Upper lobe of left lung (tissue), 6 donors: ENCODE results near the gene RAD23B. TPM values are rescaled to one million over a fixed set of nuclear protein-coding genes. Genes with fewer than 3 reads are reported as not detected.
A peak's percentile ranks its signal among the peaks of the same experiment; 100 is the strongest.

Experiments
- ATAC-seq, 2 donors: fragments of 200-7000 bp; cut with Tn5 transposase; one replicate each; pipeline ENCODE4 v1.9.1; 2022; ENCODE audit warnings: mild to moderate bottlenecking in 2 of 2, moderate library complexity in 2 of 2; ENCODE audit not compliant: low FRiP score in 2 of 2
- DNase-seq, 2 donors: peaks; one replicate each; pipeline ENCODE4 v3.0.0-alpha.2; 2019 to 2020
- H3K27ac ChIP-seq, 4 donors: fragments of 200-600 bp; sonication (generic); one replicate each; pipeline ENCODE4 v1.5.1; 2016 to 2019
- H3K27me3 ChIP-seq, 4 donors: fragments of 200-600 bp; sonication (generic); one replicate each; pipeline ENCODE4 v1.5.1; 2017 to 2019
- H3K36me3 ChIP-seq, 4 donors: fragments of 200-600 bp; sonication (generic); one replicate each; pipeline ENCODE4 v1.5.1; 2016 to 2019
- H3K4me1 ChIP-seq, 4 donors: fragments of 200-600 bp; sonication (generic); one replicate each; pipeline ENCODE4 v1.5.1; 2018 to 2019
- H3K4me3 ChIP-seq, 4 donors: fragments of 200-600 bp; sonication (generic); one replicate each; pipeline ENCODE4 v1.5.1; 2017 to 2019; ENCODE audit warnings: mild to moderate bottlenecking in 2 of 4, moderate library complexity in 1 of 4
- H3K9me3 ChIP-seq, 4 donors: fragments of 200-600 bp; sonication (generic); one replicate each; pipeline ENCODE4 v1.5.1; 2018 to 2019
- CTCF ChIP-seq, 6 experiments: fragments of 450-650 bp in 4 of 6; fragments of 200-600 bp in 2 of 6; sonication (generic) in 2 of 6; IDR thresholded peaks; one replicate each; pipeline ENCODE4 v1.5.1; 2016 to 2019; ENCODE audit warnings: antibody characterized with exemption in 6 of 6
- EP300 ChIP-seq, 4 donors: sonication (generic); formaldehyde crosslinking; IDR thresholded peaks; one replicate each; pipeline ENCODE4 v1.5.1; 2017; ENCODE audit warnings: antibody characterized with exemption in 4 of 4, control low read depth in 2 of 4
- POLR2A ChIP-seq, 4 donors: fragments of 450-650 bp; IDR thresholded peaks; one replicate each; pipeline ENCODE4 v1.5.1; 2016 to 2017; ENCODE audit warnings: antibody characterized with exemption in 4 of 4, mild to moderate bottlenecking in 2 of 4
- POLR2AphosphoS5 ChIP-seq, 2 donors: sonication (generic); formaldehyde crosslinking; IDR thresholded peaks; one replicate each; pipeline ENCODE4 v1.5.1; 2017; ENCODE audit warnings: antibody characterized with exemption in 2 of 2
- WGBS, 2 donors: methylation state at CpG; one replicate each; pipeline ENCODE4 v1.1.5; 2017 to 2018; 5-methylcytosine and 5-hydroxymethylcytosine counted together
- total RNA-seq, 6 donors: library from RNA; depleted of rRNA in 4 of 6; stranded (reverse); fragments of >200 nt in 4 of 6; gene quantifications; one replicate each; pipeline versions ENCODE4 v1.1.0 to v1.2.1, GENCODE V29; 2016 to 2021
- donor health status: DM: no; HTN: no; CAD: no; lungs with moderate emphysema.
- donor health status: DM: no; HTN: yes; CAD: no; lungs with severe emphysema.

The RAD23B gene
- total RNA-seq, 6 donors from 2014 or later = 33.5 to 107 (median 73.1) TPM

- H3K36me3 ChIP-seq = no peaks in the 10 kb centered on the region
- TF ChIP-seq POLR2AphosphoS5 (IDR thresholded peaks at IDR 0.05) (no peak), CTCF (IDR thresholded peaks at IDR 0.05) (no peak), POLR2A (IDR thresholded peaks at IDR 0.05) (no peak), EP300 (IDR thresholded peaks at IDR 0.05) (no peak)
- DNase-seq (no peak), ATAC-seq (no peak)
- H3K27ac ChIP-seq = no peak overlapping the region
- H3K27me3 ChIP-seq = no peaks in the 10 kb centered on the region
- peaks cover 0 to 17% (median 14%) of the 10 kb centered on the region in 4 donors for H3K4me1 ChIP-seq
- no peaks in the 10 kb centered on the region for H3K9me3 ChIP-seq
- no peak overlapping the region for H3K4me3 ChIP-seq
- 66 to 67% methylated on average over 4 of the region's 4 CpGs for WGBS, 2 donors
These were observed 9.4 kb upstream of the RAD23B start for GRCh38 chr9:107273634-107274033.

GRCh38 chr9:107274096-107274495, 9.0 kb upstream of the RAD23B start:
- no peaks in the 10 kb centered on the region for H3K9me3 ChIP-seq
- no peak for TF ChIP-seq EP300 (IDR thresholded peaks at IDR 0.05)
- no peak for TF ChIP-seq POLR2A (IDR thresholded peaks at IDR 0.05)
- TF ChIP-seq CTCF (IDR thresholded peaks at IDR 0.05) = no peak
- TF ChIP-seq POLR2AphosphoS5 (IDR thresholded peaks at IDR 0.05) = no peak
- WGBS, 2 donors = 50 to 58% methylated on average over 1 of the region's 1 CpG
- H3K4me1 ChIP-seq = peaks cover 0 to 17% (median 14%) of the 10 kb centered on the region in 4 donors
- no peaks in the 10 kb centered on the region for H3K27me3 ChIP-seq
- H3K4me3 ChIP-seq = no peak overlapping the region
- DNase-seq = no peak
- H3K36me3 ChIP-seq = no peaks in the 10 kb centered on the region
- no peak overlapping the region for H3K27ac ChIP-seq
- no peak for ATAC-seq

GRCh38 chr9:107274953-107275422, 8.1 kb upstream of the RAD23B start:
- H3K4me3 ChIP-seq = no peak overlapping the region
- 54 to 62% methylated on average over 4 of the region's 4 CpGs for WGBS, 2 donors
- H3K4me1 ChIP-seq = peaks cover 0 to 17% (median 12%) of the 10 kb centered on the region in 4 donors
- H3K27ac ChIP-seq = no peak overlapping the region
- DNase-seq (no peak), ATAC-seq (peak; percentile 53 to 92)
- TF ChIP-seq POLR2AphosphoS5 (IDR thresholded peaks at IDR 0.05) (peak in 1 of 2 donors; percentile 13), EP300 (IDR thresholded peaks at IDR 0.05) (no peak)
- H3K36me3 ChIP-seq = no peaks in the 10 kb centered on the region
- H3K27me3 ChIP-seq = no peaks in the 10 kb centered on the region
- no peaks in the 10 kb centered on the region for H3K9me3 ChIP-seq

- H3K4me3 ChIP-seq = no peak overlapping the region
- TF ChIP-seq CTCF (IDR thresholded peaks at IDR 0.05) (no peak), POLR2AphosphoS5 (IDR thresholded peaks at IDR 0.05) (no peak), POLR2A (IDR thresholded peaks at IDR 0.05) (no peak), EP300 (IDR thresholded peaks at IDR 0.05) (no peak)
- peaks cover 0 to 12% (median 8%) of the 10 kb centered on the region in 4 donors for H3K4me1 ChIP-seq
- no peaks in the 10 kb centered on the region for H3K27me3 ChIP-seq
- no peaks in the 10 kb centered on the region for H3K36me3 ChIP-seq
- DNase-seq (no peak), ATAC-seq (no peak)
- H3K9me3 ChIP-seq = no peaks in the 10 kb centered on the region
- WGBS, 2 donors = 77 to 93% methylated on average over 2 of the region's 2 CpGs
- H3K27ac ChIP-seq = no peak overlapping the region
These were observed 7.5 kb upstream of the RAD23B start for GRCh38 chr9:107275530-107275929.

GRCh38 chr9:107276966-107277710, 5.9 kb upstream of the RAD23B start:
- Histone ChIP-seq H3K4me3 (no peak overlapping the region), H3K27ac (no peak overlapping the region), H3K4me1 (peaks cover 4 to 15% (median 7%) of the 10 kb centered on the region in 4 donors), H3K27me3 (no peaks in the 10 kb centered on the region), H3K36me3 (no peaks in the 10 kb centered on the region), H3K9me3 (no peaks in the 10 kb centered on the region)
- WGBS, 2 donors = 71 to 72% methylated on average over 5 of the region's 5 CpGs
- ATAC-seq (peak in 1 of 2 donors; percentile 3), DNase-seq (no peak)
- TF ChIP-seq POLR2AphosphoS5 (IDR thresholded peaks at IDR 0.05) (no peak), EP300 (IDR thresholded peaks at IDR 0.05) (no peak), CTCF (IDR thresholded peaks at IDR 0.05) (no peak), POLR2A (IDR thresholded peaks at IDR 0.05) (no peak)
